ENCODE results near the gene STC2. TPM values are rescaled to one million over a fixed set of nuclear protein-coding genes. Genes with fewer than 3 reads are reported as not detected.

STC2 gene
- total RNA-seq, 1 experiment from 2014 or later, result 99.9 TPM

GRCh38 chr5:173300389-173301047 is 27.7 kb downstream of the STC2 start:
- DNase-seq (no peak), ATAC-seq (no peak)
- Histone ChIP-seq H3K27me3 (ENCODE audit: low read length) (no peaks in the 10 kb centered on the region), H3K9ac (ENCODE audit: low read length) (no peak overlapping the region), H4K20me1 (ENCODE audit: low read length) (no peaks in the 10 kb centered on the region), H3F3A (ENCODE audit: low read length, unreplicated experiment) (no peaks in the 10 kb centered on the region), H3K36me3 (ENCODE audit: low read depth, low read length) (no peaks in the 10 kb centered on the region), H3K4me2 (ENCODE audit: low read length) (no peak overlapping the region), H3K4me1 (ENCODE audit: insufficient read depth, low read length) (peaks cover 37% of the 10 kb centered on the region), H2AFZ (ENCODE audit: low read length) (no peak overlapping the region), H3K4me3 (ENCODE audit: low read length) (no peak overlapping the region), H3K9me3 (ENCODE audit: low read length) (no peaks in the 10 kb centered on the region), H3K79me2 (ENCODE audit: low read length) (no peaks in the 10 kb centered on the region), H3K27ac (ENCODE audit: low read length) (no peak overlapping the region), H3K9me2 (replicated peaks; ENCODE audit: low read length) (no peaks in the 10 kb centered on the region)
- BruUV-seq (replicated peaks), result no TSS peak
- CTCF ChIA-PET, result no interaction called here
- TF ChIP-seq, protein P1, sequence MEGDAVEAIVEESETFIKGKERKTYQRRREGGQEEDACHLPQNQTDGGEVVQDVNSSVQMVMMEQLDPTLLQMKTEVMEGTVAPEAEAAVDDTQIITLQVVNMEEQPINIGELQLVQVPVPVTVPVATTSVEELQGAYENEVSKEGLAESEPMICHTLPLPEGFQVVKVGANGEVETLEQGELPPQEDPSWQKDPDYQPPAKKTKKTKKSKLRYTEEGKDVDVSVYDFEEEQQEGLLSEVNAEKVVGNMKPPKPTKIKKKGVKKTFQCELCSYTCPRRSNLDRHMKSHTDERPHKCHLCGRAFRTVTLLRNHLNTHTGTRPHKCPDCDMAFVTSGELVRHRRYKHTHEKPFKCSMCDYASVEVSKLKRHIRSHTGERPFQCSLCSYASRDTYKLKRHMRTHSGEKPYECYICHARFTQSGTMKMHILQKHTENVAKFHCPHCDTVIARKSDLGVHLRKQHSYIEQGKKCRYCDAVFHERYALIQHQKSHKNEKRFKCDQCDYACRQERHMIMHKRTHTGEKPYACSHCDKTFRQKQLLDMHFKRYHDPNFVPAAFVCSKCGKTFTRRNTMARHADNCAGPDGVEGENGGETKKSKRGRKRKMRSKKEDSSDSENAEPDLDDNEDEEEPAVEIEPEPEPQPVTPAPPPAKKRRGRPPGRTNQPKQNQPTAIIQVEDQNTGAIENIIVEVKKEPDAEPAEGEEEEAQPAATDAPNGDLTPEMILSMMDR (conservative IDR thresholded peaks at IDR 0.05; ENCODE audit: low read depth, low read length), result no peak
- TF ChIP-seq EZH2phosphoT487 (IDR thresholded peaks at IDR 0.05; ENCODE audit: borderline replicate concordance, low read length) (no peak), EZH2 (IDR thresholded peaks at IDR 0.05; ENCODE audit: low read length, unreplicated experiment) (no peak)
- intact Hi-C loops (cut with micrococcal nuclease), result no loop called here
- POLR2A ChIA-PET (ENCODE audit: unreplicated experiment), result no interaction called here

DNA sequence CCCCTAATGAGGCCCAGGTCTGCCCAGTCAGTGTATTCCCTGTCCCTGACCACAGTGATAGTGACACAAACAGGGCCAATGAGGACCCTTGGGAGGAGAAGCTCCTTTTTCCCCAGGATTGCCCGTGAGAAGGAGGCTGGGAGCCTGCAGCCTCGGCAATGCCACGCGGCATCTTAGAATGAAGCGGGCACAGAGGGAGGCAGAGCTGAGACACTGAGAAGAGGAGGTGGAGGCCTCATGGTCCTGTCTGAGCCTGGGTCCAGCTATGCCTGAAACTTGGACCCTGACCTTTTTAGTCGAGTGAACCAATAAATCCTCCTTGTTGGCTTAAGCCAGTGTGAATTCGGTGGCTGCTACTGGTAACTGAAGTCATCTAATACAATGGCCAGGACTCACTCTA is 28.4 kb downstream of the STC2 start:
- H3K4me1 ChIP-seq (ENCODE audit: insufficient read depth, low read length), result peaks cover 35% of the 10 kb centered on the region
- no peak overlapping the region for H3K9ac ChIP-seq (ENCODE audit: low read length)
- no peaks in the 10 kb centered on the region for H3K9me2 ChIP-seq (replicated peaks; ENCODE audit: low read length)
- intact Hi-C loops (cut with micrococcal nuclease), result no loop called here
- no TSS peak for BruUV-seq (replicated peaks)
- no peaks in the 10 kb centered on the region for H3K79me2 ChIP-seq (ENCODE audit: low read length)
- H3K27ac ChIP-seq (ENCODE audit: low read length), result no peak overlapping the region
- no peaks in the 10 kb centered on the region for H3K27me3 ChIP-seq (ENCODE audit: low read length)
- H2AFZ ChIP-seq (ENCODE audit: low read length), result no peak overlapping the region
- no peaks in the 10 kb centered on the region for H3K9me3 ChIP-seq (ENCODE audit: low read length)
- no peaks in the 10 kb centered on the region for H4K20me1 ChIP-seq (ENCODE audit: low read length)
- H3K4me2 ChIP-seq (ENCODE audit: low read length), result no peak overlapping the region
- ChIA-PET CTCF (no interaction called here), POLR2A (ENCODE audit: unreplicated experiment) (no interaction called here)
- ATAC-seq, result no peak
- TF ChIP-seq, protein P1 (conservative IDR thresholded peaks at IDR 0.05; ENCODE audit: low read depth, low read length), result no peak
- TF ChIP-seq EZH2 (IDR thresholded peaks at IDR 0.05; ENCODE audit: low read length, unreplicated experiment) (no peak), EZH2phosphoT487 (IDR thresholded peaks at IDR 0.05; ENCODE audit: borderline replicate concordance, low read length) (no peak)
- no peak overlapping the region for H3K4me3 ChIP-seq (ENCODE audit: low read length)
- no peaks in the 10 kb centered on the region for H3F3A ChIP-seq (ENCODE audit: low read length, unreplicated experiment)
- no peak for DNase-seq
- no peaks in the 10 kb centered on the region for H3K36me3 ChIP-seq (ENCODE audit: low read depth, low read length)

DNA sequence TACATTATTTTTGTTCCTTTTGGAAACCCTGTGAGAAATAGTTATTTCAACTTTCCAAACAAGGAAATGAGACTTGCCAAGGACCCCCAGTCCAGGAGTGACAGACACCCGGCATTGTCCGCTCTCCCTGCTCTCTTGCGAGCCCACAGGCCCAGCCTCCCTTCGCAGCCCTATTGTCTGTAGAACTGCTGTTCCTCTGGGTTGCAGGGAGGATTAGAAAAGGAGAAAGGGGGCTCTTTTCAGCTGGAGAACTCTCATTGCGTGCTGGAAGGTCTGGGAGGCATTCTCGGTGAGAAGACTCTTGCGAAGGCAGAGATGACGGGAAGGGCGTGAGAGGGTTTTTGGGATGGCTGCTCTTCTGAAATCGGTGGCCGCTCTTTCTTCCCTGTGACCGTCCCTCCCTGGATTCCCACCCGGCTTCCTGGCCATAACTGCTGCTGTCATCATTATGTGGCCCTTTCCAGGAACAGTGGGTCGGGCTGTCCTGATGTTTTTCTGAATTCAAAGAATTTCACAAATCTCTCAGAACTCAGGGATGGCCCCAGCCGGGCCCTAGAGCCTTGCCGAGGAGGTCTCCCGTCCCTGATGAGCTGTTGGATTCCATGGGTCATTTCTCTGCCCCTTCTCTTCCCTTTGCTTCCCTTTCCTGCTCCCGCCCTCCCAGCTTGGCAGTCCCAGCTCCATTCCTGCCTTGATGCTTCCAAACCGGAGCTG is 29.8 kb downstream of the STC2 start:
- Histone ChIP-seq H3K9ac (ENCODE audit: low read length) (no peak overlapping the region), H3K27ac (ENCODE audit: low read length) (no peak overlapping the region), H3K9me2 (replicated peaks; ENCODE audit: low read length) (no peaks in the 10 kb centered on the region), H3K4me2 (ENCODE audit: low read length) (no peak overlapping the region), H3K4me3 (ENCODE audit: low read length) (no peak overlapping the region), H3K27me3 (ENCODE audit: low read length) (no peaks in the 10 kb centered on the region), H2AFZ (ENCODE audit: low read length) (no peak overlapping the region), H3K79me2 (ENCODE audit: low read length) (no peaks in the 10 kb centered on the region), H3K36me3 (ENCODE audit: low read depth, low read length) (no peaks in the 10 kb centered on the region), H4K20me1 (ENCODE audit: low read length) (no peaks in the 10 kb centered on the region), H3F3A (ENCODE audit: low read length, unreplicated experiment) (no peaks in the 10 kb centered on the region), H3K9me3 (ENCODE audit: low read length) (no peaks in the 10 kb centered on the region), H3K4me1 (ENCODE audit: insufficient read depth, low read length) (peaks cover 26% of the 10 kb centered on the region)
- CTCF ChIA-PET, result no interaction called here
- POLR2A ChIA-PET (ENCODE audit: unreplicated experiment), result interaction anchor here (0.7 kb wide), 1 partner anchor 20 kb away, joined by 4 read pairs; no protein-coding TSS in a partner anchor
- no peak for ATAC-seq
- DNase-seq, result no peak
- intact Hi-C loops (cut with micrococcal nuclease), result no loop called here
- TF ChIP-seq EZH2phosphoT487 (IDR thresholded peaks at IDR 0.05; ENCODE audit: borderline replicate concordance, low read length) (no peak), EZH2 (IDR thresholded peaks at IDR 0.05; ENCODE audit: low read length, unreplicated experiment) (no peak)
- TF ChIP-seq, protein P1 (conservative IDR thresholded peaks at IDR 0.05; ENCODE audit: low read depth, low read length), result no peak
- no TSS peak for BruUV-seq (replicated peaks)

Data from PC-3 (cell line).